HepG2 (cell line): ENCODE data around the gene F7. TPM values are rescaled to one million over a fixed set of nuclear protein-coding genes. Genes with fewer than 3 reads are reported as not detected.

ENCODE experiments used
- ATF3 ChIP-seq: sonication (generic); formaldehyde crosslinking; IDR thresholded peaks from 2 replicates; pipeline ENCODE4 v1.4.0; 2020; ENCODE audit warnings: missing genetic modification reagents
- CENPBD1 ChIP-seq: sonication (generic); formaldehyde crosslinking; IDR thresholded peaks from 2 replicates; pipeline ENCODE4 v1.8.0; 2022; ENCODE audit warnings: missing genetic modification reagents, low read depth, mild to moderate bottlenecking, borderline replicate concordance
- HDAC6 ChIP-seq: fragments of 200-600 bp; sonication (generic); IDR thresholded peaks from 2 replicates; pipeline ENCODE4 v1.7.0; 2017; ENCODE audit warnings: mild to moderate bottlenecking, antibody characterized with exemption, low read length, low read depth
- HOXA3 ChIP-seq: sonication (generic); formaldehyde crosslinking; IDR thresholded peaks from 2 replicates; pipeline ENCODE4 v1.5.0; 2020; ENCODE audit warnings: missing genetic modification reagents
- MED1 ChIP-seq: sonication (generic); formaldehyde crosslinking; IDR thresholded peaks from 2 replicates; pipeline ENCODE4 v1.4.0; 2020; ENCODE audit warnings: missing genetic modification reagents
- MNT ChIP-seq: fragments of 450-650 bp; IDR thresholded peaks from 2 replicates; pipeline ENCODE4 v1.6.1; 2016
- NCOA2 ChIP-seq: sonication (generic); formaldehyde crosslinking; IDR thresholded peaks from 2 replicates; pipeline ENCODE4 v1.8.0; 2022; ENCODE audit warnings: inconsistent platforms
- NR2F2 ChIP-seq: IDR thresholded peaks from 2 replicates; pipeline ENCODE4 v1.6.1; 2012; ENCODE audit warnings: low read depth, inconsistent platforms, borderline replicate concordance
- SALL2 ChIP-seq: sonication (generic); formaldehyde crosslinking; IDR thresholded peaks from 2 replicates; pipeline ENCODE4 v1.8.1; 2023; ENCODE audit warnings: mild to moderate bottlenecking, missing genetic modification reagents, inconsistent platforms
- SPEN ChIP-seq: sonication (generic); formaldehyde crosslinking; IDR thresholded peaks from 2 replicates; pipeline ENCODE4 v1.5.1; 2020; ENCODE audit warnings: low read depth, mild to moderate bottlenecking, missing genetic modification reagents
- ZNF318 ChIP-seq: sonication (generic); formaldehyde crosslinking; IDR thresholded peaks from 2 replicates; pipeline ENCODE4 v1.4.0; 2020; ENCODE audit warnings: mild to moderate bottlenecking, missing genetic modification reagents
- ZNF33B ChIP-seq: sonication (generic); formaldehyde crosslinking; IDR thresholded peaks from 2 replicates; pipeline ENCODE4 v1.5.1; 2020; ENCODE audit warnings: mild to moderate bottlenecking, missing genetic modification reagents
- ZNF362 ChIP-seq: sonication (generic); formaldehyde crosslinking; IDR thresholded peaks from 2 replicates; pipeline ENCODE4 v1.4.0; 2020; ENCODE audit warnings: missing genetic modification reagents, mild to moderate bottlenecking, borderline replicate concordance
- ZNF503 ChIP-seq: sonication (generic); formaldehyde crosslinking; IDR thresholded peaks from 2 replicates; pipeline ENCODE4 v1.4.0; 2020; ENCODE audit warnings: missing genetic modification reagents
- ZNF589 ChIP-seq: sonication (generic); formaldehyde crosslinking; conservative IDR thresholded peaks from 2 replicates; pipeline ENCODE4 v1.8.0; 2022; ENCODE audit warnings: mild to moderate bottlenecking, moderate library complexity, missing genetic modification reagents
- polyA plus RNA-seq, 8 experiments: library from polyadenylated mRNA; depleted of rRNA in 3 of 8; stranded (reverse) in 7 of 8; unstranded in 1 of 8; fragments of >200 nt; fragmentation: Illumina TruSeq in 4 of 8; extraction: Trizol in 4 of 8; gene quantifications; 2 replicates each; pipeline versions ENCODE4 v1.2.1 to v1.2.3, GENCODE V29; 2011 to 2016; ENCODE audit warnings: low read depth in 4 of 8, missing spikeins in 1 of 8, mixed read lengths in 1 of 8; ENCODE audit not compliant: insufficient read depth in 1 of 8
- total RNA-seq, 5 experiments: library from RNA; depleted of rRNA; stranded (reverse); fragments of >200 nt; fragmentation: Illumina TruSeq; extraction: Trizol; gene quantifications; 2 replicates each; pipeline ENCODE4 v1.2.3, GENCODE V29; 2016; ENCODE audit warnings: low read depth in 1 of 5

The F7 gene
- total and polyA plus RNA-seq, 2 of the 13 experiments (the other 11 are each of a cell fraction or from before 2014, with no cell fraction given) = 12.6 to 26.5 TPM

- TF ChIP-seq ATF3 (no peak), ZNF589 (CRISPR knock-in tag) (no peak), ZNF318 (no peak; the same call in 1 of the 2 replicates), NR2F2 (no peak), ZNF503 (CRISPR knock-in tag) (no peak), MED1 (CRISPR knock-in tag) (peak; percentile 54), ZNF362 (CRISPR knock-in tag) (no peak), NCOA2 (CRISPR knock-in tag) (peak; percentile 62; the same call in 1 of the 2 replicates), CENPBD1 (CRISPR knock-in tag) (no peak; the same call in 1 of the 2 replicates), SPEN (CRISPR knock-in tag) (peak; percentile 21; the same call in 1 of the 2 replicates), ZNF33B (CRISPR knock-in tag) (no peak), HOXA3 (peak; percentile 75), HDAC6 (no peak), MNT (no peak), SALL2 (CRISPR knock-in tag) (no peak)
Observed at GRCh38 chr13:113157929-113158747, 52.5 kb downstream of the F7 start, which contains the start of gene PROZ (continued).
